CD14-positive monocyte (primary cell): ENCODE results near the gene APBA2. TPM values are rescaled to one million over a fixed set of nuclear protein-coding genes. Genes with fewer than 3 reads are reported as not detected.

Experiments used
- DNase-seq, 3 donors: peaks; one replicate each; pipeline ENCODE4 v3.0.0-alpha.2; 2011 to 2022
- H2AFZ ChIP-seq: 2 replicates; pipeline ENCODE4 v1.6.0; 2012; ENCODE audit warnings: mild to moderate bottlenecking, low read depth, low read length, inconsistent platforms; ENCODE audit not compliant: insufficient read depth, poor library complexity, severe bottlenecking
- H3K27ac ChIP-seq, 2 donors: 1 replicate in 1 of 2; 2 replicates in 1 of 2; pipeline ENCODE4 v1.5.1; 2012 to 2013; ENCODE audit warnings: low read length in 2 of 2, control low read depth in 1 of 2, inconsistent platforms in 1 of 2, low read depth in 1 of 2, mild to moderate bottlenecking in 1 of 2
- H3K27me3 ChIP-seq, 2 donors: one replicate each; pipeline versions ENCODE4 v1.6.0 to v1.6.1; 2011 to 2013; ENCODE audit warnings: low read length in 2 of 2; ENCODE audit not compliant: control insufficient read depth in 2 of 2, insufficient read depth in 2 of 2
- H3K36me3 ChIP-seq, 2 donors: replicated peaks in 1 of 2; 1 replicate in 1 of 2; 2 replicates in 1 of 2; pipeline versions ENCODE4 v1.5.1 to v1.6.1; 2012 to 2013; ENCODE audit warnings: low read length in 2 of 2, control low read depth in 1 of 2, inconsistent platforms in 1 of 2, mild to moderate bottlenecking in 1 of 2; ENCODE audit not compliant: insufficient read depth in 2 of 2, control insufficient read depth in 1 of 2
- H3K4me1 ChIP-seq, 2 donors: 1 replicate in 1 of 2; 2 replicates in 1 of 2; pipeline versions ENCODE4 v1.5.1 to v1.6.1; 2012 to 2013; ENCODE audit warnings: low read length in 2 of 2, control low read depth in 1 of 2, inconsistent platforms in 1 of 2, mild to moderate bottlenecking in 1 of 2, moderate library complexity in 1 of 2; ENCODE audit not compliant: insufficient read depth in 2 of 2, control insufficient read depth in 1 of 2
- H3K4me2 ChIP-seq: replicated peaks from 2 replicates; pipeline ENCODE3; 2012; ENCODE audit warnings: low read length, moderate library complexity, mild to moderate bottlenecking; ENCODE audit not compliant: poor library complexity, severe bottlenecking; ENCODE audit errors: extremely low read depth
- H3K4me3 ChIP-seq, 3 experiments: fragments of 200-600 bp in 1 of 3; sonication (generic) in 1 of 3; replicated peaks in 1 of 3; 1 replicate in 2 of 3; 2 replicates in 1 of 3; pipeline ENCODE4 v1.5.1; 2011 to 2013; ENCODE audit warnings: low read length in 3 of 3, mild to moderate bottlenecking in 3 of 3, control low read depth in 2 of 3, low read depth in 2 of 3, inconsistent platforms in 1 of 3, moderate library complexity in 1 of 3
- H3K79me2 ChIP-seq: 2 replicates; pipeline ENCODE4 v1.6.0; 2012; ENCODE audit warnings: mild to moderate bottlenecking, control low read depth, inconsistent platforms, low read length, moderate library complexity; ENCODE audit not compliant: insufficient read depth
- H3K9ac ChIP-seq: 2 replicates; pipeline ENCODE4 v1.6.0; 2017; ENCODE audit warnings: low read length, mild to moderate bottlenecking; ENCODE audit not compliant: insufficient read depth, poor library complexity, severe bottlenecking
- H3K9me3 ChIP-seq, 2 donors: replicated peaks in 1 of 2; 1 replicate in 1 of 2; 2 replicates in 1 of 2; pipeline versions ENCODE4 v1.5.1 to v1.6.1; 2012 to 2013; ENCODE audit warnings: low read length in 2 of 2, control low read depth in 1 of 2; ENCODE audit not compliant: control insufficient read depth in 1 of 2, insufficient read depth in 1 of 2
- H4K20me1 ChIP-seq: 2 replicates; pipeline ENCODE4 v1.6.0; 2012; ENCODE audit warnings: mild to moderate bottlenecking, low read length, control low read depth, moderate library complexity; ENCODE audit not compliant: insufficient read depth
- H3K27ac Mint-ChIP-seq, 7 donors: one replicate each; pipeline ENCODE4 v1.8.0; 2020; ENCODE audit warnings: mild to moderate bottlenecking in 7 of 7, mixed read lengths in 7 of 7, moderate library complexity in 6 of 7, inconsistent platforms in 2 of 7
- H3K27me3 Mint-ChIP-seq, 3 donors: one replicate each; pipeline ENCODE4 v1.8.0; 2021 to 2022; ENCODE audit warnings: low read depth in 3 of 3, mild to moderate bottlenecking in 3 of 3, mixed read lengths in 3 of 3, moderate library complexity in 3 of 3, inconsistent platforms in 1 of 3
- H3K36me3 Mint-ChIP-seq, 2 donors: one replicate each; pipeline ENCODE4 v1.8.0; 2020; ENCODE audit warnings: mixed read lengths in 2 of 2, inconsistent platforms in 1 of 2, mild to moderate bottlenecking in 1 of 2
- H3K4me1 Mint-ChIP-seq: one replicate; pipeline ENCODE4 v1.8.0; 2020; ENCODE audit warnings: mild to moderate bottlenecking, mixed read lengths
- H3K4me3 Mint-ChIP-seq, 2 donors: one replicate each; pipeline ENCODE4 v1.8.0; 2020; ENCODE audit warnings: mild to moderate bottlenecking in 2 of 2, mixed read lengths in 2 of 2, moderate library complexity in 1 of 2
- H3K9me3 Mint-ChIP-seq, 7 donors: one replicate each; pipeline ENCODE4 v1.8.0; 2020 to 2022; ENCODE audit warnings: mixed read lengths in 7 of 7, mild to moderate bottlenecking in 6 of 7, moderate library complexity in 6 of 7, inconsistent platforms in 2 of 7
- CTCF ChIP-seq: fragments of 200-600 bp; IDR thresholded peaks from one replicate; pipeline ENCODE4 v1.8.0; 2022; ENCODE audit warnings: antibody characterized with exemption, mild to moderate bottlenecking
- WGBS: methylation state at CpG from one replicate; pipeline ENCODE4 v1.1.5; 2013; ENCODE audit warnings: missing lambda C conversion rate; ENCODE audit not compliant: insufficient coverage; 5-methylcytosine and 5-hydroxymethylcytosine counted together
- intact Hi-C, 2 donors: fragments of 100-400 bp; cut with micrococcal nuclease; formaldehyde crosslinking; loops; one replicate each; pipeline versions ENCODE4 v1.15.0 to v1.15.1; 2023
- polyA plus RNA-seq, 3 donors: library from polyadenylated mRNA; depleted of rRNA in 1 of 3; unstranded in 2 of 3; stranded (reverse) in 1 of 3; fragments of 300-500 nt in 2 of 3; fragments of >200 nt in 1 of 3; fragmentation: Illumina TruSeq in 2 of 3; gene quantifications; 1 replicate in 2 of 3; 2 replicates in 1 of 3; pipeline ENCODE4 v1.2.3, GENCODE V29; 2012 to 2021

The APBA2 gene
- polyA plus RNA-seq, 3 donors = 0.30 TPM; not detected in 2

DNA sequence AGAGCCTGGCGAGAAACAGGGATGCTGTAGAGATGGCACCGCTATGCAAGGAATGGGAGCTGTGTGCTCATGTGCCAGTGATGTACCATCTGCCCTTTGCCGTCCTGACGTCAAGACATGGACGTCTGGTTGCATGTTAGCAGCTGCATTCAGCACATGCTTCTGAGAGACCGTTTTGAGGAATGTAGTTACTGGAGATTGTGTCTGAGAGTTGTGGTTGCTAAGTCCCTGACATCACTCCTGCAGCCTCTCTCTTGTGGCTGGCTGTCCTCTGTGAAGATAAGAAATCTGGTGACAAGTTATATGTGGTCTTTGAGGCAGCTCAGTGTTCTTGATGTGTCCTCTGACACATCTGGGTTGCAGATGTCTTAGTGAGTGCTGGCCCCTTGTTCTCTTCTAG, 165.1 kb downstream of the APBA2 start:
- H4K20me1 ChIP-seq = no peaks in the 10 kb centered on the region

DNA sequence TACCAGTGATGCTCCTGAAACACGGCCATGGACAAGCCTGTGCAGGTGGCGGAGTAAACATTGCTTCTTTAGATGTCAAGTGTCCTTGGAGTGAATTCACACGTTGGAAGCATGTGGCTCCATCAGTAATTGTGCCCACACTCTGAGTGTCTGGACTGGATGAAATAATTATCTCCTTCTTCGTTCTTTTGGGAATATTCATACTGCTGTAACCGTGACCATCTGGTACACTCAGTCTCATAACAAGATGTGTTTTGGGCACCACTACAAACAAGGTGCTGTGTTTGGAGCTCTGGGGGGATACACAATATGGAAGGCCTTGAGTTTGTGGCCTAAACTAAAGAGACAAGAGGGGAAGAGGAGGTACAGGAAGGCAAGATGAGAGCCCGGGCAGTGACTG, 165.6 kb downstream of the APBA2 start:
- Mint-ChIP-seq H3K4me1 (no peaks in the 10 kb centered on the region), H3K27ac (no peak overlapping the region), H3K9me3 (peaks cover 5 to 25% (median 11%) of the 10 kb centered on the region in 7 donors), H3K36me3 (no peaks in the 10 kb centered on the region), H3K27me3 (peaks cover 1 to 7% (median 4%) of the 10 kb centered on the region in 3 donors), H3K4me3 (no peak overlapping the region)
- no peaks in the 10 kb centered on the region for H3K79me2 ChIP-seq
- H4K20me1 ChIP-seq = no peaks in the 10 kb centered on the region
- no peak overlapping the region for H2AFZ ChIP-seq
- no peak overlapping the region for H3K4me2 ChIP-seq
- H3K4me3 ChIP-seq = no peak overlapping the region
- 100% methylated on average over 2 of the region's 6 CpGs for WGBS
- intact Hi-C loops = no loop called here
- peaks cover 0 to 18% of the 10 kb centered on the region in 2 donors for H3K9me3 ChIP-seq
- no peak overlapping the region for H3K27ac ChIP-seq
- no peaks in the 10 kb centered on the region for H3K4me1 ChIP-seq
- no peak for TF ChIP-seq CTCF
- H3K36me3 ChIP-seq = no peaks in the 10 kb centered on the region
- DNase-seq = no peak
- no peaks in the 10 kb centered on the region for H3K27me3 ChIP-seq
- H3K9ac ChIP-seq = no peak overlapping the region

More for the DNA sequence above, 165.1 kb downstream of the APBA2 start:
- no peak overlapping the region for H3K27ac ChIP-seq
- Mint-ChIP-seq H3K27me3 (peaks cover 1 to 7% (median 6%) of the 10 kb centered on the region in 3 donors), H3K4me3 (no peak overlapping the region), H3K4me1 (no peaks in the 10 kb centered on the region), H3K9me3 (peaks cover 5 to 25% (median 11%) of the 10 kb centered on the region in 7 donors), H3K27ac (no peak overlapping the region), H3K36me3 (no peaks in the 10 kb centered on the region)
- H3K4me3 ChIP-seq = no peak overlapping the region
- 97% methylated on average over 6 of the region's 6 CpGs for WGBS
- no peak overlapping the region for H3K9ac ChIP-seq
- H3K36me3 ChIP-seq = no peaks in the 10 kb centered on the region
- no peaks in the 10 kb centered on the region for H3K4me1 ChIP-seq
- H2AFZ ChIP-seq = no peak overlapping the region
- H3K79me2 ChIP-seq = no peaks in the 10 kb centered on the region
- no peak for DNase-seq
- no peak for TF ChIP-seq CTCF
- no peak overlapping the region for H3K4me2 ChIP-seq
- H3K27me3 ChIP-seq = no peaks in the 10 kb centered on the region
- H3K9me3 ChIP-seq = peaks cover 0 to 18% of the 10 kb centered on the region in 2 donors
- intact Hi-C loops = no loop called here
